Measurements from ENCODE around the gene SPATA13.

The SPATA13 gene

GRCh38 chr13:24267274-24267673, 106.8 kb downstream of the SPATA13 start:
- Histone ChIP-seq H3K4me3 (ENCODE audit: low read length) (peak overlapping the region; percentile 53), H3K4me2 (ENCODE audit: low read length) (peak overlapping the region; percentile 72), H3K9me3 (replicated peaks; ENCODE audit: low read length) (no peaks in the 10 kb centered on the region), H3K9ac (ENCODE audit: low read depth, low read length) (peak overlapping the region; percentile 6), H3K4me1 (ENCODE audit: control insufficient read depth, insufficient read depth, low read length) (peaks cover 35% of the 10 kb centered on the region), H3K36me3 (ENCODE audit: insufficient read depth, low read length) (no peaks in the 10 kb centered on the region), H3K27me3 (ENCODE audit: control insufficient read depth, insufficient read depth, low read length) (no peaks in the 10 kb centered on the region)

- Histone ChIP-seq H3K9me3 (replicated peaks; ENCODE audit: low read length) (no peaks in the 10 kb centered on the region), H3K9ac (ENCODE audit: low read depth, low read length) (no peak overlapping the region), H3K4me2 (ENCODE audit: low read length) (peak overlapping the region; percentile 72), H3K4me1 (ENCODE audit: control insufficient read depth, insufficient read depth, low read length) (peaks cover 40% of the 10 kb centered on the region), H3K36me3 (ENCODE audit: insufficient read depth, low read length) (no peaks in the 10 kb centered on the region), H3K4me3 (ENCODE audit: low read length) (peak overlapping the region; percentile 53), H3K27me3 (ENCODE audit: control insufficient read depth, insufficient read depth, low read length) (no peaks in the 10 kb centered on the region)
Measured at GRCh38 chr13:24267801-24268200, 107.3 kb downstream of the SPATA13 start.

- Histone ChIP-seq H3K4me1 (ENCODE audit: control insufficient read depth, insufficient read depth, low read length) (peaks cover 44% of the 10 kb centered on the region), H3K4me2 (ENCODE audit: low read length) (no peak overlapping the region), H3K9ac (ENCODE audit: low read depth, low read length) (peak overlapping the region; percentile 61), H3K27me3 (ENCODE audit: control insufficient read depth, insufficient read depth, low read length) (no peaks in the 10 kb centered on the region), H3K4me3 (ENCODE audit: low read length) (no peak overlapping the region), H3K36me3 (ENCODE audit: insufficient read depth, low read length) (no peaks in the 10 kb centered on the region), H3K9me3 (replicated peaks; ENCODE audit: low read length) (no peaks in the 10 kb centered on the region)
Measured at GRCh38 chr13:24269821-24270220, 109.3 kb downstream of the SPATA13 start.

GRCh38 chr13:24270639-24271141, 110.2 kb downstream of the SPATA13 start:
- H3K9me3 ChIP-seq (replicated peaks; ENCODE audit: low read length), result no peaks in the 10 kb centered on the region
- H3K4me1 ChIP-seq (ENCODE audit: control insufficient read depth, insufficient read depth, low read length), result peaks cover 44% of the 10 kb centered on the region
- peak overlapping the region; percentile 88 for H3K4me2 ChIP-seq (ENCODE audit: low read length)
- H3K27me3 ChIP-seq (ENCODE audit: control insufficient read depth, insufficient read depth, low read length), result no peaks in the 10 kb centered on the region
- H3K36me3 ChIP-seq (ENCODE audit: insufficient read depth, low read length), result no peaks in the 10 kb centered on the region
- peak overlapping the region; percentile 73 for H3K4me3 ChIP-seq (ENCODE audit: low read length)
- peak overlapping the region; percentile 61 for H3K9ac ChIP-seq (ENCODE audit: low read depth, low read length)

GRCh38 chr13:24271231-24271600, 110.7 kb downstream of the SPATA13 start:
- no peaks in the 10 kb centered on the region for H3K9me3 ChIP-seq (replicated peaks; ENCODE audit: low read length)
- H3K27me3 ChIP-seq (ENCODE audit: control insufficient read depth, insufficient read depth, low read length), result no peaks in the 10 kb centered on the region
- H3K36me3 ChIP-seq (ENCODE audit: insufficient read depth, low read length), result no peaks in the 10 kb centered on the region
- peaks cover 44% of the 10 kb centered on the region for H3K4me1 ChIP-seq (ENCODE audit: control insufficient read depth, insufficient read depth, low read length)
- H3K4me2 ChIP-seq (ENCODE audit: low read length), result peak overlapping the region; percentile 88
- H3K4me3 ChIP-seq (ENCODE audit: low read length), result peak overlapping the region; percentile 73
- H3K9ac ChIP-seq (ENCODE audit: low read depth, low read length), result peak overlapping the region; percentile 61

- Histone ChIP-seq H3K36me3 (ENCODE audit: insufficient read depth, low read length) (no peaks in the 10 kb centered on the region), H3K4me2 (ENCODE audit: low read length) (peak overlapping the region; percentile 88), H3K4me1 (ENCODE audit: control insufficient read depth, insufficient read depth, low read length) (peaks cover 44% of the 10 kb centered on the region), H3K9ac (ENCODE audit: low read depth, low read length) (peak overlapping the region; percentile 61), H3K9me3 (replicated peaks; ENCODE audit: low read length) (no peaks in the 10 kb centered on the region), H3K4me3 (ENCODE audit: low read length) (peak overlapping the region; percentile 73), H3K27me3 (ENCODE audit: control insufficient read depth, insufficient read depth, low read length) (no peaks in the 10 kb centered on the region)
Measured at GRCh38 chr13:24271601-24272451, 111.3 kb downstream of the SPATA13 start.

- Histone ChIP-seq H3K9ac (ENCODE audit: low read depth, low read length) (peak overlapping the region; percentile 61), H3K27me3 (ENCODE audit: control insufficient read depth, insufficient read depth, low read length) (no peaks in the 10 kb centered on the region), H3K4me3 (ENCODE audit: low read length) (peak overlapping the region; percentile 73), H3K36me3 (ENCODE audit: insufficient read depth, low read length) (no peaks in the 10 kb centered on the region), H3K4me2 (ENCODE audit: low read length) (peak overlapping the region; percentile 88), H3K9me3 (replicated peaks; ENCODE audit: low read length) (no peaks in the 10 kb centered on the region), H3K4me1 (ENCODE audit: control insufficient read depth, insufficient read depth, low read length) (peaks cover 39% of the 10 kb centered on the region)
Measured at GRCh38 chr13:24272452-24273161, 112.1 kb downstream of the SPATA13 start.

GRCh38 chr13:24273926-24274325, 113.4 kb downstream of the SPATA13 start:
- Histone ChIP-seq H3K36me3 (ENCODE audit: insufficient read depth, low read length) (no peaks in the 10 kb centered on the region), H3K4me3 (ENCODE audit: low read length) (no peak overlapping the region), H3K4me1 (ENCODE audit: control insufficient read depth, insufficient read depth, low read length) (peaks cover 35% of the 10 kb centered on the region), H3K9me3 (replicated peaks; ENCODE audit: low read length) (no peaks in the 10 kb centered on the region), H3K27me3 (ENCODE audit: control insufficient read depth, insufficient read depth, low read length) (no peaks in the 10 kb centered on the region), H3K4me2 (ENCODE audit: low read length) (no peak overlapping the region), H3K9ac (ENCODE audit: low read depth, low read length) (no peak overlapping the region)

- Histone ChIP-seq H3K9me3 (replicated peaks; ENCODE audit: low read length) (no peaks in the 10 kb centered on the region), H3K4me2 (ENCODE audit: low read length) (no peak overlapping the region), H3K4me1 (ENCODE audit: control insufficient read depth, insufficient read depth, low read length) (peaks cover 35% of the 10 kb centered on the region), H3K36me3 (ENCODE audit: insufficient read depth, low read length) (no peaks in the 10 kb centered on the region), H3K9ac (ENCODE audit: low read depth, low read length) (no peak overlapping the region), H3K27me3 (ENCODE audit: control insufficient read depth, insufficient read depth, low read length) (no peaks in the 10 kb centered on the region), H3K4me3 (ENCODE audit: low read length) (no peak overlapping the region)
Measured at GRCh38 chr13:24274452-24275021, 114.0 kb downstream of the SPATA13 start.

- no peak overlapping the region for H3K4me3 ChIP-seq (ENCODE audit: low read length)
- no peak overlapping the region for H3K4me2 ChIP-seq (ENCODE audit: low read length)
- H3K9ac ChIP-seq (ENCODE audit: low read depth, low read length), result no peak overlapping the region
- peaks cover 32% of the 10 kb centered on the region for H3K4me1 ChIP-seq (ENCODE audit: control insufficient read depth, insufficient read depth, low read length)
- H3K9me3 ChIP-seq (replicated peaks; ENCODE audit: low read length), result no peaks in the 10 kb centered on the region
- no peaks in the 10 kb centered on the region for H3K27me3 ChIP-seq (ENCODE audit: control insufficient read depth, insufficient read depth, low read length)
- H3K36me3 ChIP-seq (ENCODE audit: insufficient read depth, low read length), result no peaks in the 10 kb centered on the region
Measured at GRCh38 chr13:24275041-24275440, 114.5 kb downstream of the SPATA13 start.

GRCh38 chr13:24276306-24276705, 115.8 kb downstream of the SPATA13 start:
- peaks cover 19% of the 10 kb centered on the region for H3K4me1 ChIP-seq (ENCODE audit: control insufficient read depth, insufficient read depth, low read length)
- no peaks in the 10 kb centered on the region for H3K9me3 ChIP-seq (replicated peaks; ENCODE audit: low read length)
- H3K4me3 ChIP-seq (ENCODE audit: low read length), result no peak overlapping the region
- no peak overlapping the region for H3K9ac ChIP-seq (ENCODE audit: low read depth, low read length)
- H3K27me3 ChIP-seq (ENCODE audit: control insufficient read depth, insufficient read depth, low read length), result no peaks in the 10 kb centered on the region
- no peak overlapping the region for H3K4me2 ChIP-seq (ENCODE audit: low read length)
- H3K36me3 ChIP-seq (ENCODE audit: insufficient read depth, low read length), result no peaks in the 10 kb centered on the region
